ENCODE measurements around the gene KRT13.

KRT13 gene

GRCh38 chr17:41463746-41464145, 41.7 kb downstream of the KRT13 start:
- no peak for FAIRE-seq

- no peak for FAIRE-seq
Measured at GRCh38 chr17:41462705-41463104, 42.7 kb downstream of the KRT13 start.

GRCh38 chr17:41457676-41458075, 47.7 kb downstream of the KRT13 start:
- FAIRE-seq = no peak

- no peak for FAIRE-seq
Measured at GRCh38 chr17:41456204-41456603, 49.2 kb downstream of the KRT13 start.

- no peak for FAIRE-seq
Measured at GRCh38 chr17:41455236-41455635, 50.2 kb downstream of the KRT13 start.

- no peak for FAIRE-seq
Measured at GRCh38 chr17:41453066-41453465, 52.3 kb downstream of the KRT13 start.

GRCh38 chr17:41452281-41452680, 53.1 kb downstream of the KRT13 start:
- no peak for FAIRE-seq

- FAIRE-seq = no peak
Measured at GRCh38 chr17:41451154-41451728, 54.2 kb downstream of the KRT13 start.

Measured in G401.6 (cell line).